Measurements from ENCODE around the gene CMTM1.

The CMTM1 gene

GRCh38 chr16:66600477-66600876, 34.2 kb downstream of the CMTM1 start:
- Histone ChIP-seq H3K4me3 (no peak overlapping the region), H3K4me1 (peaks cover 0 to 20% (median 14%) of the 10 kb centered on the region in 4 donors), H3K9me3 (no peaks in the 10 kb centered on the region), H3K36me3 (no peaks in the 10 kb centered on the region), H3K27me3 (peaks cover 0 to 17% of the 10 kb centered on the region in 2 donors), H3K27ac (no peak overlapping the region)
- no peak for TF ChIP-seq CTCF (IDR thresholded peaks at IDR 0.05)
- intact Hi-C loops (cut with DNase I; ENCODE audit: low total_unique reads) = loop anchor here (5.0 to 10.0 kb wide), 2 partner anchors 126 to 193 kb away; no protein-coding TSS in a partner anchor
- no peak for DNase-seq

DNA sequence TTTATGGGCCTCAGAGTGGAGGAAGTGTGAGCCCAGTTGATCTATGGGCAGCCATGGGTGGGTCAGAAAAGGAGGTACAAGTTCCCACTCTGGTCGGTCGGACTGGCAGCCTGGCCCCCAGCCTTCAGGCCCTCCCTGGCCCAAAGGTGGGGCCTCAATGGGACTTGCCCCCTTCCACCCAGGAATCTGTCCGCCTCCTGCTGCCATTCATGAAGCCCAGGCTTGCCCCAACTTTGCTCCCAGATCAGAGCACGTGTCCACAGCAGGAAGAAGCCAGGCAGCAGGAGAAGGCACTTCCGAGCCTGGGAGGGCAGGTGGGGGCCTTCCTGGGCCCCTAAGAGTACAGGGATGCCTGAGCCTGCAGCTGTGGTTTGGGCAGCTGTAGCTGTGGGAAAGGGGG, 35.2 kb downstream of the CMTM1 start:
- Histone ChIP-seq H3K4me1 (peaks cover 0 to 28% (median 18%) of the 10 kb centered on the region in 4 donors), H3K9me3 (no peaks in the 10 kb centered on the region), H3K4me3 (no peak overlapping the region), H3K27ac (no peak overlapping the region), H3K36me3 (no peaks in the 10 kb centered on the region), H3K27me3 (peaks cover 0 to 18% of the 10 kb centered on the region in 2 donors)
- TF ChIP-seq CTCF (IDR thresholded peaks at IDR 0.05) = no peak
- no peak for DNase-seq
- intact Hi-C loops (cut with DNase I; ENCODE audit: low total_unique reads) = loop anchor here (5.0 to 10.0 kb wide), 2 partner anchors 127 to 194 kb away; no protein-coding TSS in a partner anchor

- H3K27ac ChIP-seq = peak overlapping the region; percentile 68 to 78
- DNase-seq = peak in 1 of 2 donors; percentile 62
- H3K4me3 ChIP-seq = peak overlapping the region; percentile 56 to 65
- intact Hi-C loops (cut with DNase I; ENCODE audit: low total_unique reads) = loop anchor here (5.0 to 10.0 kb wide), 2 partner anchors 129 to 196 kb away; no protein-coding TSS in a partner anchor
- peaks cover 0 to 35% (median 22%) of the 10 kb centered on the region in 4 donors for H3K4me1 ChIP-seq
- TF ChIP-seq CTCF (IDR thresholded peaks at IDR 0.05) = no peak
- H3K36me3 ChIP-seq = no peaks in the 10 kb centered on the region
- no peaks in the 10 kb centered on the region for H3K9me3 ChIP-seq
- H3K27me3 ChIP-seq = peaks cover 0 to 18% of the 10 kb centered on the region in 2 donors
These were observed 37.5 kb downstream of the CMTM1 start for GRCh38 chr16:66603537-66604375.

GRCh38 chr16:66604376-66605176, 38.3 kb downstream of the CMTM1 start, which contains the start of gene CMTM3:
Gene CMTM3, plus strand, starts transcription at chr16:66604704. Its CDS starts 102 bp downstream, at chr16:66604806.
- intact Hi-C loops (cut with DNase I; ENCODE audit: low total_unique reads) = loop anchor here (5.0 to 10.0 kb wide), 4 partner anchors 130 to 263 kb away; partner anchors contain the start of gene DYNC1LI2
- DNase-seq = peak; percentile 50 to 74
- peaks cover 0 to 18% of the 10 kb centered on the region in 2 donors for H3K27me3 ChIP-seq

More at GRCh38 chr16:66604376-66605176, 38.3 kb downstream of the CMTM1 start, which contains the start of gene CMTM3:
- peak within 1 kb of the TSS; percentile 68 to 78 for H3K27ac ChIP-seq
- peaks cover 0 to 41% (median 28%) of the 10 kb centered on the region in 4 donors for H3K4me1 ChIP-seq
- peak; percentile 65 to 76 for TF ChIP-seq CTCF (IDR thresholded peaks at IDR 0.05)
- H3K4me3 ChIP-seq = peak within 1 kb of the TSS; percentile 56 to 65
- H3K36me3 ChIP-seq = peaks cover 0 to 3% (median 1%) of the 10 kb centered on the region in 3 donors
- no peaks in the 10 kb centered on the region for H3K9me3 ChIP-seq

Measured in tibial artery (tissue), 4 donors.